ENCODE data around the gene QDPR.

QDPR gene

DNA sequence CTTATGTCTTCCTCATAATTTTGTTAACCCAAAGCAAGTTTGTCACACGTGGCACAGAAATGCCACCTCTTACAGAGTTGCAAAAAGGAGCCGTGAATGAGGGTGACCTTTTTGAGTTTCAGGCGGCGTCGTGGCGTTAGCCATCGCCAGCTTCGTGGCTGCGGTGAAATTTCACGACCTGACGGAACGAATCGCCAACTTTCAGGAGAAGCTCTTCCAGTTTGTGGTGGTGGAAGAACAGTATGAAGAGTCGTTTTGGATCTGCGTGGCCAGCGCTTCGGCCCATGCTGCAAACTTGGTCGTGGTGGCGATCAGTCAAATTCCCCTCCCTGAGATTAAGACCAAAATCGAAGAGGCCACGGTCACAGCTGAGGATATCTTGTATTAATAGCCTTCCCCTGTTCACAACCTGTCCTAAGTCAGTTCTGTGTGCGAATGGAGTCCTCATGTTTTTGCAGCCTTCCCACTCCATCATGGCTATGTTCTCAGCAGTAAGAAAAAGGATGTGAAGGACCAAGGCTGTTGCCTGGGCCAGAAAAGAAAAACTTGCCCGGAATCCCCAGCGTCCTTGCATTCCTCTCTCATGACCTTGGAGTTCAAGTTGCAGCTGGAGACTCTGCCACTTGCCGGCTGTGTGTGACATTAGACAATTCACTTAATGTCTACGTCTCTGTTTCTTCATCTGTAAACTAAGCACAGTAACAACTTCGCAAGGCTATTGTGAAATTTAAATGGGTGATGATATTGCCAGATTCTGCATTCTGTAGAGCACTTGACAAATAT, 15.0 kb upstream of the QDPR start:
- DNase-seq, result no peak

DNA sequence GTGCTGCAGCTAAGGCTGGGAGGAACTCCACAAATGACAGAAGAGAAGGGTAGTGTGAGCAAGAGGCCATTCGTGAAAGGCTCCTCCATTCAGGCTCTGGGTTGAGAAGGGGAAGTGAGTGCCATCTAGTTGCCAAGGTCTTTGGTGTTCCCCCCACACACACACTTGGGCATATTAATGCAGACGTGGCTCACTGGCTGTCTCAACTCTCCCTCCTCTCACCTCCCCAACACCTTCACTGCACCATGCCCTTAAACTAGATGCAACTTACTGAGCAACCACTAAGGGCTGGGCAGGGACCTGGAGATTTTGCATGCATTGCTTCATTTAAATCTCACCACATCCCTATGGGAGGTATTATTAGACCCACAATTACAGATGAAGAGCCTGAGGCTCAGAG, 11.8 kb upstream of the QDPR start:
- DNase-seq, result no peak

DNA sequence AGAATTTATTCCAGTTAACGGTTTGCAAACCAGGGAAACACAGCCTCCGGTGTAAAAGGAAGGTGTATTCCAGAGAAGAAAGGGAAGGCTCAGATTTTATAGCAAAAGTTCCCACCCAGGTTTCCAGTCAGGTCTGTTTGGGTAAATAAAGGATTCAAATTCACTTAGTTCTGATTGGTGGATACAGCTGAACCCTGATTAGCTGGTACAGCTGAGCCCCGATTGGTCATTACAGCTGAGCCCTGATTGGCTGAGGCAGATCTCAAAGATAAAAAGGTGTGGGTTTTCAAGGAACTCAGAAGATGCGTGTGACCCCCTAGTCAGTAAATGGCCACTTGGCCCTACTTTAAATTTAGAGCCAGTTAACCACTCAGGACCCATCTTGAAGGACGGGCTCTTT, 9.7 kb upstream of the QDPR start:
- DNase-seq, result no peak

DNA sequence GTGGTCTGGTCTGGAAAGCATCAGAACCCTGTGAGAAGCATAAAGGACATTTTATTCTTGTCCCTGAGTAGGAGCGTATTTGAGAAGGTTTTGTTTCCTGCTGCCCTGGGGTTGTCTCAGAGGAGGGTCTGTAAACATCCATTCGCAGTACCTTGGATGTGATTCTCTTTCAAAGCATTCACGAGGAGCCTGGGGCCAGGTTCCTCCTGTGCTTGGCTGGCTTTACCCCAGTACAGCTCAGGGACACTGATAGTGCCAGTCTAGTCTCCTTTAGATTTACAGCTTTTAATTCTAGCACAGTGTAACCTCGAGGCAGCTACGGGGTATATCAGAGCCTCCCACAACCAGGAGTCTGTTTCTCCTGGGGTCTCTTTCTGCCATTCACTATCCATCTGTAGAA, 5.8 kb upstream of the QDPR start:
- no peak for DNase-seq

DNA sequence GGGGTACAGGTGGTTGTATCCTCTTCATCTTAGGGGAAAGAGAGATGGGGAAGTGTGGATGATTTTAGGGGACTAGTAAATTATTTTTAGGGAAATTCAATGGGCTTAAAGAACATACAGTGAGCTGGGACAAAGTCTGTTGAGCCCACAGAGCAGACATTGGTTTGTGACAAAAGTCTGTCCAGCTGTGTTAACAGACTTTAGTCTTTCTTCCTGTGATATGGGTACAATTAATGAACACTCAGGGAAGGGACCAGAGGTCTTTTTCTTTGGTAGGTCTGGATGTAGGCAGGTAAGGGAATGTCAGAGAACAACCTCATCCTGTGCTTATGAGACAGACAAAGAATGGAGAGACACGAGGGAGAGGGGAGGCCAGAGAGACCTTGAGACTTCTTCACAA, 5.1 kb upstream of the QDPR start:
- DNase-seq, result no peak

DNA sequence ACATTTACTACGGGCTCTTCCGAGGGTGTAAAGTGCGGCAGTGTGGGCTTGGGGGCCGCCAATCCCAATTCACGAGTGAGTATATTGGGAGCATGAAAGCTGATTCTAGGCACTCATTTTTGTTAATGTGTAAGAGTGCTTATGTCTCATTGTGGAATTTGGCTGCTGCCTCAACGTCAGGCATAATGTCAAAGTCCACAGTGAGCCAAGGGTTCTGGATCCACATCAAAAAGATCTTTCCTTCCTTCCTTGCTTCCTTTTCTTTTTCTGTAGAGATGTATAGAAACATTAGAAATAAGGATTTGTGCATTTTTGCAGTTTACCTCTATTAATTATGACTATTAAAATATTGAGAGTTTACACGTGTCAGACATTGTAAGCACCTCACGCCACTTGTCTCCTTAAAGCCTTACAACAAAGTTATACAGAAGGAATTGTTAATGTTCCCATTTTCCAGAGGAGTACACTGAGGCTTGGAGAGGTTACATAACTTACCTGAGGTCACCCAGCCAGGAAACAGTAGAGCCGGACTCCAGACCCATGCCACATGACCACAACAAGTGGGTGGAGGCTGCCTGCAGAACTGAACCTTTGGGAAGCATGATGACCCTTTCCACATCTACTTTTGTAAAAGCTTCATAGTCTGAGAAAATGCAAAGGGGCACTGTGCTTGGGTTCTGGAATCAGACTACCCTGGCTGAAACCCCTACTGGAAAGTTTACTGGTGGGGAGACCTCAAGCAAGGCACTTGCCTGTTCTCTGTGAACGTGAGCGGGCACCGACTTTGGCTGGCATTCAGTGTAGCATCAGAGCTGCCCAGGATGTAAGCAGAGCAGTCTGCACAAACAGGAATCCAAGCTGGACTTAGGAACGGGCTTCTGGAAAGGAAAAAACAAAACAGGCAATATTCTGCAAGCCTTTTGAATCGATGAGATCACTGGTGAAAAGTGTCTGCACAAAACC, 3.8 kb upstream of the QDPR start:
- DNase-seq, result no peak

DNA sequence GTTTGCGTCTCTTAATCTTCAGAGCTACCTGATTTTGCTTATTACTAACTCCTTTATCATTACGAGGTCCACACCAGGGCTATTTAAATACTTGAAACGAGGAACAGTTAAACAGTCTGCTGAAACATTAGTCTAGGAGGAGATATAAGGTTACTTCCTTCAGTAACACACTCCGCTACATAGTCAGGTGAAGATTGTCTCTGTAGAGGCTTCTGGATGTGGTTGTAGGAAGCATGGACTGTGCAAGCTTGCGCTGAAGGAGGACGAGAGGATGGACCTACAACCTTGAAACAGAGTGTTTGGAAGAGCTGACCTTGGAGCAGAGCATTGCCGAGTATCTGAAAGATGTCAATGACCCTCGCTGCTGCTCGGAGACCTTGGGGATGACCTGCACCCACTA, 3.0 kb upstream of the QDPR start, which contains the start of gene CLRN2:
CLRN2 (plus strand) TSS at position 301 of the 400 bp plus-strand sequence. CDS start 102 bp downstream, outside the sequence.
- DNase-seq, result no peak

DNA sequence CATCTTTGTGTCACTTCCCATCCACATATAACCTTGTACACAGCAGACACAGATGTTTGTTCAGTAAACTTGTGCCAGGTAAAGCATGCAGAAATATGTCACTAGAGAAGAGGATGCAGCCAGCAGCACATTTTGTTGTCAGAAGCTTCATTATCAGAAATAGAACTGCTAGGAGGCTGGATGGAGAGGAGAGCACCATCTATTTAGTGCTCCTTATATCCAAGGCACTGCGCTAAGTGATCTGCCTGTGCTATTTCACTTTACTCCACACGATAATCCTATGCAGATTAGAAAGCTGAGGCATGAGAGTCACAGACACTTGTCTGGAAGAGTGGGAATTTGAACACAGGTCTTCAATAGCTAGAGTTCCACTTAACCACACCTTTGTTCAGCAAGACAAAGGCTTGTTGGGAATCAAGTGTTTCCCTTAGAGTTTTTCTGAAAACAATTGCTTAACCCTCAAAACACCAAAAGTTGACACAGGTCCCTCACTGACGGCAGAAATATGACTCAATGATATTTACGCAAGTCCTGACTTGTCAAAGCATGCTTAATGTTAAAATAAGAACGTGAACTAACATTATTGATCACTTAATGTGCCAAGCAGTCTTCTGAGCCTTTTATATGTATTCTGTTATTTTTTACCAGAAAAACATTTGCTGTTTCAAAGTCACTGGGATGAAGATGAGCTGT, 1.2 kb upstream of the QDPR start:
- no peak for DNase-seq

DNA sequence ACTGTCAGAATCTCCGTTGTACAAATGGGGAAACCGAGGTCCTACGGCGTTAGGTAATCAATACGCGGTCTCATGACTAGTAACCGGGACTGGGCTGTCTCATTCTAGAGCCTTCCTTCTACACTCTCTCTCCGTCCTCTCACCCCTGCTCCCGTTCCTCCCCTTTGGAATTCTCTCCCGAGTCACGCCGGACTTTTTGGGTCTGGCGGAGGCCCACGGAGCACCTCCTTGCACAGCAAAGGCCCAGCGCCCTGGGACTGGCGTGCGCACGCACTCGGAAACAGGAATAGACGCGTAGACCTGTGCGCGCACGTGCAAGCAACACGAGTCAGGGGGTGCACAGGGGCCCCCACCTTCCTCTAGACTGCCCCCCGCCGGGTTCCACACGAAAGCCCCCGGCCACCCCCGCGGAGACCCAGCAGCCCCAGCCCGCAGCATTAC, 361 bp downstream of the QDPR start:
- DNase-seq, result no peak

DNA sequence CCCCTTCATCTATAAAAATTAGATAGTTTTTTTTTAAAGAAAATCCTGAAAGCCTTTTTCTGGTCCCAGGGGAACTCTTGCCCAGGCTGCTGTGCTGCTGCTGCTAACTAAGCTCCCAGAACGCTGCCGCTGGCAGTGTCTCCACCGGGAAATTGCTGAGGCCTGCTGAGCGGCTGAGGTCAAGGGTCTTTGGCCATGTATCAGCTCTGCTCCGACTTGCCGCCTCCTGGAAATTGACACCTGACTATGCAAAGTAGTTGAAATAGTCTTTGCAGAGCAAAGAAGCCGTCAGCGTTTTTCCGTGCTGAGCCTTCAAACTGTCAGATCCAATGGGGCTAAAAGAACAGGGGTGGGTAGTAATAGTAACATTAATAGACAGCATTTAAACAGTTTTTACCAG, 839 bp downstream of the QDPR start:
- no peak for DNase-seq

DNA sequence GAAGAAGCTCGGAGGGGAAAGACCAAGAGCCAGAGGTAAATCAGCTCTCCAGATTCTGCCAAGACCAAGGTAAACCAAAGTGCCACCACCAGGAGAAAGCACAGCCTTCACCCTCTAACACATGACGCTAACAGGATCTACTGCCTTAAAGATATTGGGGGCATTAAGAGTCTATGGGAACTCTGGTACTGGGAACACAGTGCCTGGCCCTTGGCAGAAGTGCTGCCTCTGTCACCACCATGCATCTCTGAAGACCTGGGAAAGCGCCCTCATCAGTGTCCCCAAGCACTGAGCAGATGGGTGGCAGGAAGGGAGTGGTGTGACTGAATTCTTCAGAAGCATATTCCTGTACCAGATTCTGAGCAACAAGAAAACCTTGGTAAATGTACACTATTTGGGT, 1.3 kb downstream of the QDPR start:
- DNase-seq, result no peak

DNA sequence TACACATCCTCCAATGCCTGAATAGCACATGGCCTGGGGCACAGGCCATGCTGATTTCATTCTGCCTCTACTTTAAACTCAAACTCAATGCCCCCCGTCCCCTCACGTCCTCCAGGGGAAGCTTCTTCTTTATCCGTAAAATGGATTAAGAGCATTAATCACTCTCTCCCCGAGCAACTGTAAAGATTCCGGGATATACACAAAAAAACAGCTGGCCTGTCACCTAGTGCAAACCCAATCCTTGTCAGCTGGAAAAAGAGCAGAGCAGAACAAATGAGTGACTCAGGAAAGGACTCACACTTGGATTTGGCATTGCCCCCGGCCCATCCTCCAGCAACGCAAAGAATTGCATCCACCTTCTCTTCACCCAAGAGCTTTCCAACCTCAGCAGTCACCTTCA, 7.8 kb downstream of the QDPR start:
- no peak for DNase-seq

DNA sequence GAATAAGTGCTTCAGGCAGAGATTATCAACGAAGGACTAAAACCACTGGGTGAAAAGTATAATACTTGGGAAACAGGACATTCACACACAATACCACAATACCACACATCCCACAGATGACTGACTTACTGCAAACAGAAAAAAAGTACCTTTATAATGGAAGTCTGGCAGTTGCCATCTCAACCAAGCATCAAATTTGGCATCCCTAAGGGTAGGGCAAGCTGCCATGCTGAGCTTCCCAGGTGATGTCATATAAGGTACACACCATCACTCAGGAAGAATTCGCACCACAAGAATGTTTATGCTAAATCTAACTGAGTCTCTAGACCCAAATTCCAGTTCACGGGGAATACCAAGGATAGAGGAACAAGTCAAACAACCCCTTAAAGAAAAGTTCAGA, 9.1 kb downstream of the QDPR start:
- DNase-seq, result no peak

DNA sequence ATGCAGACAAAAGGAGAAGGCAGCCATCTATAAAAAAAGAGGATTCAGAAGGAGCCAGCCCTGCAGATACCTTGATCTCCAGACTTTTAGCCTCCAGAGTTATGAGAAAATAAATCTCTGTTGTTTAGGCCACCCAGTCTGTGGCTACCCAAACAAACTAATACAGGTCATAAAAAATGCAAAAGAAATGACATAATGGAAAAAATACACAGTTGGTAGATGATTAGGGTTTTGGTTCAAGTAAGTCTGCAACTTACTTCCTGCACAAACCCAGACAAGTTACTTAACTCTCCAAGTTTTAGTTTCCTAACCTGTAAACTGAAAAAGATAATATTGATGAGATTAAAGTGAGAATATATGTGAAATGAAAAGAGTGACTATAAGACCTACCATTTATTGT, 11.3 kb downstream of the QDPR start:
- no peak for DNase-seq

DNA sequence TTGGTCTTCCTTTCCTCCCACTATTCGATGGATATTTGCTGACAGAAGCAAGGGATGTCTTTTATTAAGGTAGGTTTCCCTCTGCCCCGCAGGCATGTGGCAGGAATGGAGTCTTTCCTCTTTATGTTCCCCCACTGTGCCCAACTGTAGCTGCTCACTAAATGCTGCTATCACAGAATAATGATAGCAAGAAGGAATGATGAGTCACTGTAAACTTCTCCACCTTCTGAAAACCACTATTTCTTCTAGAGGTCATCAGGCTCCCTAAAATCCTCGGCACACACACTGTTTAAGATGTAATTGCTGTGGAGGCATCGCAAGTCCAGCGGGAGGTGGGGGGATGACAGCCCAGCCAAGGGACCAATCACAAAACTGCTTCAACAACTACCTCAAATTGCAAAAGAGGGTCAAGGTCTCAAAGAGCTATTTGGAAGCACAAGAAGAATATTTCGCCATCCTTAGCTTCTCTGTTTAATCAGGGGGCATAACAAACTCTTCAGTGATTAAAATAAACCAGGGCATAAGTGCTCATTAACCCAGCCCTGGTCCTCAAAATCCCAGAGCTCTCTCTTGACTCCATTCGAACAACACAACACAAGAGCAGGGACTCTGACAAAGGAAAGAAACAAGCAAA, 13.9 kb downstream of the QDPR start:
- no peak for DNase-seq

DNA sequence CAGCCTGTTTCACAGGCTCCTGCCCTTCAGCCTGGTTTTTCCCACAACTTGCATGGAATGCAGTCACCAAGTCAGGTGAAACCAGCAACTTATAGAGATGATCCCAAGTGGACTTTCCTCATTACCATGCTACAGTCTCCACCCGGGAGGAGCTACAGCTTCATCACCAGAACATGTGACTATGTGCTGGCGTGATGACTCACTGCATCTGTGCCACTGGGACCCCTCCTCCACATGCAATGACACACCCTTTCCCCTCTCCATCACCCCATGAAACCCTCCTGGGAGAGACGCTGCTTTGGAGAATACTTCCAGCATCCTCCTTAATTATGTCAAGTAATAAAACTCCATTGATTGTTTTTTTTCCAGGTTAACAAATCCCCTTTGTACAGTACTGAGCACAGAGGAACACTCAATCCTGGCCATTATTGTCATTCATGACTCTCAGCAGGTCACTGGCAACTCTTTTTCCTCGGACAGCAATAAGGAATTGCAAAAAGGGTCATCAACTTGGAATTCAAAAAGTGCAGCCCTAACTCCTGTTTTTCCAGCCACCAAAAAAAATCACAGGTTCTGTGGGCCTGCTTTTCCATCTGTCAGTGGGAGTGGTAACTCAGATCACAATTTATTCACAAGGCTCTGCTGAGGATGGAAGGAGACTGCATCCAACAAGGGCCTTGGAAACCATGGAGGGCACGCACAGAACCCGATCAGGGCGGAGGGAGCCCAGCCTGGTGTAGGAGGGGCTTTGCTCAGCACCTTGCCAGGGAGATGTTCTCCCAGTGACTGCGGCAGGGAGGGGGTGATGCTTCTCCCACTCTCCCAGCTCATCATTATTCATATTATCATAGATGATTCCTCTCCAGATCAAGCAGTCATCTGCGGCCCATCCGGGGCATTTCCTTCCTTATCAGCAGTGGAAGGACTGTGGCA, 17.4 kb downstream of the QDPR start:
- no peak for DNase-seq

DNA sequence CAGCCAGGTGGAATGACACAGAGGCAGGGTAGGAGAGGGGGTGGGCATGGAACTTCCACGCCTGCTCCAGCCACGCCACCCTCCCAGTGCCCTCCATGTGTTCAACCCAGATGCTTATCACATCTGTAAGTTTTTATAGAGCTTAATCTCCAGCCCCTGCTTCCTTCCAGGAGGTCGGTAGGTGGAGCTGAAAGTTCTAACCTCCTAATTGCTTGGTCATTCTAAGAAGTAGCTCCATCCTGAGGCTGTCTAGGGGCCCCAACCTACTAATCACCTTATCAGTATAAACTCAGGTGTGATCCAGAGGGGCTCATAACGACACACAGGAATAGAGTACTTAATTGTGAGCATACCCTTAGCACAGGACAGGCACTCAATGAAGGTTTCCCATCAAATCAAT, 18.3 kb downstream of the QDPR start:
- no peak for DNase-seq

DNA sequence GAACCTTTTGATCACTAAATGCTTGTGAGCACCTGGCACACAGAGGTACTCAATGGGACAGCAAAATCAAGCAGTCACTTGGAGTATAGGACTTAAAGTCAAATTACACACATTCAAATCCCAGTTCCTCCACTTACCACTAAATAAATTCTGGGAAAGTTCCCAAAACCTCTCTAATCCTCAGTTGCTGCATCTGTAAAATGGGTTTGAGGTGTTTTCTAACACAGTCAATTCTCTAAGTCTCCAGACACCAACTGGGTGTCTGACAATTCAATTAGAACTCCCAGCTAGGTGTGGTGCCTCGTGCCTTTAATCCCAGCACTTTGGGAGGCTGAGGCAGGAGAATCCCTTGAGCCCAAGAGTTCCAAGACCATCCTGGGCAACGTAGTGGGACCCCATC, 19.0 kb downstream of the QDPR start:
- DNase-seq, result no peak

DNA sequence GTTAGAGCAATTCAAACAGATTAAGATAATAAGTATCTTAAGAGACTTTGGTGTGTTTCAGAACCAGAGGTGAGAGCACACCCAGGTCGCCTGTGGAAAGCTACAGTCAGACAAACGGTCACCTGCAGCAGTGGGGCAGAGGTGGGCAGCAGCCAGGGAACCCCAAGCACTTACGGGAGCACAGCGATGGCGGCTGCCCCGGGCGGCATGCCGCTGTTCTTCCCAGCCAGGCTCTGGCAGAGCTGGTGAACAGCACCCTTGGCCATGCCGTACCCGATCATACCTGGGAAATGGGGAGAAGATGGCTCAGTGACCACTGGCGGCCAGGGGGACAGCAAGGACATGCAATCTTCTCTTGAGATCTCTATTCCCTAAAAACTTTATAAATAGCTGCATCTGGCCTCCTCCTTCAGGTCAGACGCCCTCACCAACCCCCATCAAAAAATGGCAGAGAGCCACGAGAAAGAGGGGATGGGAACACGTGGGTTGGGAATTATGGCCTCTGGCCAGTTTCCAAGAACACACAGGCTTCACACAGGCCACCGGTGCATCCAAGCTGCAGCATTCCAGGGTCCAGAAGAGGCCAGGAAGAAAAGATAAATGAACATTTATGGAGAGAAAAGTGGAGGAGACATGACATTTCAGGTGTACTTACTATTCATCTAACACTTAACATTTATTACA, 19.7 kb downstream of the QDPR start:
- DNase-seq, result no peak

DNA sequence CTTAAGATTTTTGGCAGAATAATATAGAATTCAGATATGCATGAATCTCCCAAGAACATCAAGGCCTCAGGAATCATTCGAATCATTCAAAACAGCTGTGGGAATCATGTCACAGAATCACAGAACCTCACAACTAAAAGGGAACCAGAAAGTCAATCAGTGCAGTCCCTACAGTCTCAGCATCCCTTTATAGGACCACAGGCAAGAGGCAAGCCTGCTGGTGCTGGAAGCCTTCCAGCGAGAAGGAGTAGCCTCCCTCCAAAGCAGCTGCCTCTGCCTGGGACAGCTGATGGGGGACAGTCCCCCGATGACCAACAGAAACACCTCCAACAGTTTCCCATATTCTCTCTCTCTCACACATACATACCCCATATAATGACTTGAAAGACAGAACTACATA, 20.7 kb downstream of the QDPR start:
- DNase-seq, result no peak

DNA sequence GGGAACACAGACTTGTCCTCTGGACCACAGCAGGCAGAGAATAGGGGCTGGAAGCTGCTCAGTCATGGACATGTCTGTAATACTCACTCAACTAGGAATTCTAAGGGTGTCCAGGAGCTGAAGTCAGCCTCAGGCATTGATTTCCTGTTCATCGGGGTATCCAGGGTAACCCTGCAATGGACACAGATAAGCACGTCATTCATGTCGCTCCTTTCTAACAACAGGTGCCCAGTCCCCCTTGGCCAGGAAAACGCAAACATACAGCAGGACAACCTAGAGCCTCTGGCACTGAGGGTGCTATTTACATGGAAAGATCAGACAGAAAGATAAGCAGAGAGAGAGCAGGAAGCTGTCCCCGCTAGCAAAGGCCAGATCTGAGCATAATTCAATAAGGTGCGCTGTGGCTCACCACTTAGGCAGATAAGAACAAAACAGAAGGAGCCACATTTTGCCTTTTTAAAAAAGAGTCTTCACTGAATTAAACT, 21.3 kb downstream of the QDPR start:
- no peak for DNase-seq

All from DMS79 (cell line).